IPS-15b (cell line): ENCODE measurements around the gene RHBDD2.

Experiments used
- H3K27me3 ChIP-seq: one replicate; pipeline ENCODE4 v1.6.1; 2013; ENCODE audit warnings: low read length; ENCODE audit not compliant: control insufficient read depth, insufficient read depth
- H3K36me3 ChIP-seq: one replicate; pipeline ENCODE4 v1.6.1; 2013; ENCODE audit warnings: low read length; ENCODE audit not compliant: control insufficient read depth, insufficient read depth
- H3K4me1 ChIP-seq: one replicate; pipeline ENCODE4 v1.6.1; 2013; ENCODE audit warnings: mild to moderate bottlenecking, low read length; ENCODE audit not compliant: control insufficient read depth, insufficient read depth
- H3K4me3 ChIP-seq: one replicate; pipeline ENCODE4 v1.5.1; 2013; ENCODE audit warnings: low read depth, low read length
- H3K9ac ChIP-seq: one replicate; pipeline ENCODE4 v1.6.1; 2013; ENCODE audit warnings: low read depth, mild to moderate bottlenecking, low read length
- H3K9me3 ChIP-seq: one replicate; pipeline ENCODE4 v1.6.1; 2013; ENCODE audit warnings: mild to moderate bottlenecking, low read length; ENCODE audit not compliant: control insufficient read depth, insufficient read depth

Gene RHBDD2

DNA sequence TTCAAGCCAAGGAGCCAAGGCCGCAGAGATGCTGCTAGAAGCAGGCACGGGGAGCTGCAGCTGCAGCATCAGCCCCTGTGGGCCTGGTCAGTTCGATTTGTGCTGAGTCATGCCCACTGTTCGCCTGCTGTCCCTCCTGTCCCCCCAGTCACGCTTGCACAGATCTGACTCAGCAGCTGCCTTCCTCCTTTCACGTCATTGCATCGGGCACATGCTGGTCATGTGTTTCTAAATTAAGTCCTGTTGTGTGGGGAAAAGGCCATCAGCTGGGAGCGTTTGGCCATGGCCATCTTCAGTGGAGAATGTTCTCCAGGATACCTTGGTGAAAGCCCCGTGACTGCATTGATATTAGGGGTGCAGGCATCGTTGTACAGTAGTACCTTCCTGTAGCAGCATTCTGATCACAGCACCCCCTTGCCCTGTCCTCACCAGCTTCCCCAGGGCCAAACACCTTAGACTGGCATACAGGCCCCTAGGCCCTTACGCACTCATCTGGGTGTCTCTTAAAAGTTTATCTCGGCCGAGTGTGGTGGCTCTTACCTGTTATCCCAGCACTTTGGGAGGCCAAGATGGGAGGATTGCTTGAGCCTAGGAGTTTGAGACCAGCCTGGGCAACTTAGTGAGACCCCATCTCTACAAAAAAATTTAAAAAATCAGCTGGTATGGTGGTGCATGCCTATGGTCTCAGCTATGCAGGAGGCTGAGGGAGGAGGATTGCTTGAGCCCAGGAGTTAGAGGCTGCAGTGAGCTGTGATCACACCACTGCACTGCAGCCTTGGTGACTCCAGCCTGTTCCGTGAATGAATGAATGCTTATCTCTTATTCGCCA, 59.3 kb downstream of the RHBDD2 start:
- H3K4me3 ChIP-seq = no peak overlapping the region
- no peaks in the 10 kb centered on the region for H3K9me3 ChIP-seq
- no peaks in the 10 kb centered on the region for H3K27me3 ChIP-seq
- H3K4me1 ChIP-seq = no peaks in the 10 kb centered on the region
- H3K36me3 ChIP-seq = peaks cover 3% of the 10 kb centered on the region
- no peak overlapping the region for H3K9ac ChIP-seq
